Heart left ventricle (tissue), 16 donors: ENCODE data around the gene RPS6KA6. TPM values are rescaled to one million over a fixed set of nuclear protein-coding genes. Genes with fewer than 3 reads are reported as not detected.

Experiments
- ATAC-seq, 4 donors: fragments of 200-7000 bp; cut with Tn5 transposase; one replicate each; pipeline ENCODE4 v1.9.1; 2020 to 2022; ENCODE audit warnings: moderate library complexity in 4 of 4, mild to moderate bottlenecking in 3 of 4, moderate number of reproducible peaks in 1 of 4
- DNase-seq, 5 donors: peaks; one replicate each; pipeline ENCODE4 v3.0.0-alpha.2; 2020
- H3K27ac ChIP-seq, 12 donors: fragments of 200-600 bp; sonication (generic) in 4 of 12; one replicate each; pipeline versions ENCODE4 v1.5.0 to v1.8.0; 2016 to 2022; ENCODE audit warnings: mild to moderate bottlenecking in 2 of 12
- H3K27me3 ChIP-seq, 9 donors: fragments of 200-600 bp; sonication (generic) in 2 of 9; one replicate each; pipeline versions ENCODE4 v1.5.1 to v1.8.0; 2016 to 2022; ENCODE audit warnings: mild to moderate bottlenecking in 3 of 9
- H3K36me3 ChIP-seq, 9 donors: fragments of 200-600 bp; sonication (generic) in 2 of 9; one replicate each; pipeline versions ENCODE4 v1.5.0 to v1.8.0; 2018 to 2022; ENCODE audit warnings: mild to moderate bottlenecking in 2 of 9
- H3K4me1 ChIP-seq, 12 donors: fragments of 200-600 bp; sonication (generic) in 4 of 12; one replicate each; pipeline versions ENCODE4 v1.5.0 to v1.8.0; 2016 to 2022; ENCODE audit warnings: mild to moderate bottlenecking in 3 of 12
- H3K4me3 ChIP-seq, 12 donors: fragments of 200-600 bp; sonication (generic) in 4 of 12; one replicate each; pipeline versions ENCODE4 v1.5.0 to v1.8.0; 2017 to 2022; ENCODE audit warnings: mild to moderate bottlenecking in 9 of 12, moderate library complexity in 4 of 12
- H3K9me3 ChIP-seq, 12 donors: fragments of 200-600 bp; sonication (generic) in 4 of 12; one replicate each; pipeline versions ENCODE4 v1.5.0 to v1.8.0; 2016 to 2022; ENCODE audit warnings: mild to moderate bottlenecking in 1 of 12
- POLR2A ChIP-seq, 2 donors: fragments of 450-650 bp; IDR thresholded peaks; one replicate each; pipeline ENCODE4 v1.6.1; 2017; ENCODE audit warnings: antibody characterized with exemption in 2 of 2, mild to moderate bottlenecking in 2 of 2, moderate library complexity in 2 of 2
- WGBS, 4 donors: extraction: QIAGEN DNeasy Blood & Tissue Kit in 2 of 4; methylation state at CpG; one replicate each; pipeline versions ENCODE4 v1.1.5 to v1.1.7; 2013 to 2018; 5-methylcytosine and 5-hydroxymethylcytosine counted together
- intact Hi-C, 10 donors: fragments of 100-400 bp; cut with DNase I; formaldehyde crosslinking; loops; one replicate each; pipeline versions ENCODE4 v1.11.1 to v1.14.2; 2022
- polyA plus RNA-seq, 2 donors: library from polyadenylated mRNA; stranded (reverse); fragments of 200-250 nt; gene quantifications; one replicate each; pipeline ENCODE4 v1.2.3, GENCODE V29; 2013
- total RNA-seq, 9 donors: library from RNA; depleted of rRNA in 2 of 9; stranded (reverse); fragments of >200 nt in 2 of 9; fragmentation: NEBNext Ultra II Directional in 3 of 9; extraction: Animal tissue kit (Norgen Biotek cat#: 25700) in 3 of 9; gene quantifications; one replicate each; pipeline versions ENCODE4 v1.1.0 to v1.2.4, GENCODE V29; 2016 to 2023
- TF ChIP-seq, protein P1 (sequence below), 12 donors: fragments of 200-600 bp; sonication (generic) in 4 of 12; IDR thresholded peaks; one replicate each; pipeline versions ENCODE4 v1.5.0 to v1.8.0; 2018 to 2022; ENCODE audit warnings: antibody characterized with exemption in 12 of 12, mild to moderate bottlenecking in 5 of 12
- donor health status: ischemic (EF 13 %, LVEDD 7.1; RV severe dilation, severe dysfunction).
- donor health status: healthy with polysubstance abuse.
- donor health status: DM: no; HTN: yes; CAD: no.
- donor health status: DM: no; HTN: no; CAD: no.
- donor health status: ischemic (EF 25% LVEDD 6.9; RV normal size, moderate dysfunction).
- donor health status: ischemic (EF 25% LVEDD 5.7; RV mildly dilated, moderate dysfunction).
- donor health status: healthy.
- donor health status: DM: yes; HTN: yes; CAD: no.
- donor health status: ischemic (EF 35%, LVEDD 5.7; RV mildly dilated, moderate dysfunction).
- donor health status: nonischemic (EF 11% LVEDD 7.7; RV severe dilation, severe dysfunction).
- donor health status: DM: yes; HTN: yes; CAD: no.
- donor health status: PGD.
- donor health status: ischemic (EF 29% LVEDD 5.4; RV normal size, mild dysfunction).
- donor health status: nonischemic (EF 23%, LVEDD 6.1; RV moderate dilation, normal function).

RPS6KA6 gene
- total and polyA plus RNA-seq, 11 donors: 0.04 to 0.75 (median 0.48) TPM

DNA sequence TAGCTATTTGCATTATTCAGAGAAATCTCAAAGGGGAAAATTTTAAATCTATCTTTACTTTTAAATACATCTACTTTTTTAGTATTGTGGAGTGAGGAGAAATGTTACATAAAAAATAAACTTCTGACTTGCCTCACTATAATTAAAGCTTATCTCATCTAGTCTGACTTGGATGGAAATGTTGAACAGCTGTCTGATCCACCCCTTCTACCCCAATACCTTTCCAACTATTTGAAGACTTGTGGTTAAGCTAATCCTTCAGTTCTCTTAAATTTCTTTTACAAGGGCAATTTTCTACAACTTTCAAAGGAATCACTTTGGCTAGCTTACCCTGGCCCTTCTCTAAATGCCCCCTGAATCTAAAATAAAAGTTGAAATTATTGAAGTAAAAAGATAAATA, 17.3 kb upstream of the RPS6KA6 start:
- peaks cover 0 to under 1% (median 0%) of the 10 kb centered on the region in 12 donors for H3K9me3 ChIP-seq
- H3K4me3 ChIP-seq: no peak overlapping the region
- intact Hi-C loops: no loop called here
- ATAC-seq (no peak), DNase-seq (no peak)
- no peaks in the 10 kb centered on the region for H3K36me3 ChIP-seq
- no peak overlapping the region for H3K27ac ChIP-seq
- peaks cover 0 to 3% (median 0%) of the 10 kb centered on the region in 9 donors for H3K27me3 ChIP-seq
- no peak for TF ChIP-seq POLR2A (IDR thresholded peaks at IDR 0.05)
- TF ChIP-seq, protein P1, sequence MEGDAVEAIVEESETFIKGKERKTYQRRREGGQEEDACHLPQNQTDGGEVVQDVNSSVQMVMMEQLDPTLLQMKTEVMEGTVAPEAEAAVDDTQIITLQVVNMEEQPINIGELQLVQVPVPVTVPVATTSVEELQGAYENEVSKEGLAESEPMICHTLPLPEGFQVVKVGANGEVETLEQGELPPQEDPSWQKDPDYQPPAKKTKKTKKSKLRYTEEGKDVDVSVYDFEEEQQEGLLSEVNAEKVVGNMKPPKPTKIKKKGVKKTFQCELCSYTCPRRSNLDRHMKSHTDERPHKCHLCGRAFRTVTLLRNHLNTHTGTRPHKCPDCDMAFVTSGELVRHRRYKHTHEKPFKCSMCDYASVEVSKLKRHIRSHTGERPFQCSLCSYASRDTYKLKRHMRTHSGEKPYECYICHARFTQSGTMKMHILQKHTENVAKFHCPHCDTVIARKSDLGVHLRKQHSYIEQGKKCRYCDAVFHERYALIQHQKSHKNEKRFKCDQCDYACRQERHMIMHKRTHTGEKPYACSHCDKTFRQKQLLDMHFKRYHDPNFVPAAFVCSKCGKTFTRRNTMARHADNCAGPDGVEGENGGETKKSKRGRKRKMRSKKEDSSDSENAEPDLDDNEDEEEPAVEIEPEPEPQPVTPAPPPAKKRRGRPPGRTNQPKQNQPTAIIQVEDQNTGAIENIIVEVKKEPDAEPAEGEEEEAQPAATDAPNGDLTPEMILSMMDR (IDR thresholded peaks at IDR 0.05): no peak
- H3K4me1 ChIP-seq: no peaks in the 10 kb centered on the region

DNA sequence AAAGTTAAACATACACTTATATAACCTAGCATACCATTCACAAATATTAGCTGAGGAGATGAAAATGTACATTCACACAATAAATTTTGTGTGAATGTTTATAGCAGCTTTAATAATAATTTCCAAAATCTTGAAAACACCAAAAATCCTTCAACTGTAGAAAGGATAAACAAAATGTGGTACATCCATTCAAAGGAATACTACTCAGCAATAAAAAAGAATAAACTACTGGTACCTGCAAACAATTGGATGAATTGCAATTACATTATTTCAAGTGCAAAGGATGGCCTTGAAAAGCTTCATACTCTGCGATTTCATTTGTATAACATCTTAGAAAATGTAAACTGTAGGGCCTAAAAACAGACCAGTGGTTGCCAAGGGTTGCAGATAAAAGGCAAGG, 11.7 kb upstream of the RPS6KA6 start:
- TF ChIP-seq, protein P1 (IDR thresholded peaks at IDR 0.05): no peak
- TF ChIP-seq POLR2A (IDR thresholded peaks at IDR 0.05): no peak
- Histone ChIP-seq H3K27me3 (peaks cover 0 to 3% (median 0%) of the 10 kb centered on the region in 9 donors), H3K4me1 (no peaks in the 10 kb centered on the region), H3K36me3 (no peaks in the 10 kb centered on the region), H3K27ac (no peak overlapping the region), H3K9me3 (peaks cover 0 to 11% (median 0%) of the 10 kb centered on the region in 12 donors), H3K4me3 (no peak overlapping the region)
- 62 to 95% (median 79%) methylated on average over 1 of the region's 1 CpG for WGBS, 4 donors
- ATAC-seq (no peak), DNase-seq (no peak)
- intact Hi-C loops: no loop called here

DNA sequence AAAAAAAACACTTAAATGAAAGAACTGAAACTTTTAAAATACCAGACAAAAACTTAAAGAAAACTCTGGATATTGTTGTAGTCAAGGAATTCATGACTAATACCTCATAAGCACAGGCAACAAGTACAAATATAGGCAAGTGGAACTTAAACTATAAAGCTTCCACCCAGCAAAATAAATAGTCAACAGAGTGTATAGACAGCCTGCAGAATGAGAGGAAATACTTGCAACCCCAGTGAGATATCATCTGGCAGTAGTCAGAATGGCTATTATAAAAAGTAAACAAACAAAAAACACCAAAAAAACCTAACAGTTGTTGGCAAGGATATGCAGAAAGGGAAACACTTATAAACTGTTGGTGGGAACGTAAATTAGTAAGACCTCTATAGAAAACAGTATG, 9.6 kb upstream of the RPS6KA6 start:
- Histone ChIP-seq H3K27ac (no peak overlapping the region), H3K27me3 (no peaks in the 10 kb centered on the region), H3K4me1 (no peaks in the 10 kb centered on the region), H3K4me3 (no peak overlapping the region), H3K9me3 (peaks cover 0 to 11% (median 0%) of the 10 kb centered on the region in 12 donors), H3K36me3 (no peaks in the 10 kb centered on the region)
- intact Hi-C loops: no loop called here
- 40 to 67% (median 54%) methylated on average over 1 of the region's 1 CpG for WGBS, 4 donors
- no peak for ATAC-seq
- no peak for DNase-seq
- no peak for TF ChIP-seq POLR2A (IDR thresholded peaks at IDR 0.05)
- TF ChIP-seq, protein P1 (IDR thresholded peaks at IDR 0.05): no peak

DNA sequence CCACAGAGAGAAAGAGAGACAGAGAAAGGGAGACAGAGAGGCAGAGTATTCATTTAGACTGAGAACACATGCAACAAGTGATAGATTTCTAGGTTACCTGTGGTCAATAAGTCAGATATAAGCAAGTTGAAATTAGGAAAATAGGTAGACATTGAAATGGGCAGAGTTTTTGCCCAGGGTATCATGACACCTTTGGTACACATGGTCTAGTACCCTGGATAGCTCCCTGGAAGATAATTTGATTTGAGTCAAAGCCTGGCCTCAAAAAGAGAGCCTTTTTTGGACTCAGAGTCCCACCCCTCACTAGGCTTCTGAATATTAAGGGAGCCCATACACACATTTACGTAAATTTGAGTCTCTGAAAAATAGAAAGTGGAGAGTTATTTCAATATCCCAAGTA, 4.0 kb upstream of the RPS6KA6 start:
- Histone ChIP-seq H3K27me3 (peaks cover 0 to 14% (median 0%) of the 10 kb centered on the region in 9 donors), H3K9me3 (no peaks in the 10 kb centered on the region), H3K4me3 (no peak overlapping the region), H3K27ac (no peak overlapping the region), H3K4me1 (peaks cover 0 to 14% (median 0%) of the 10 kb centered on the region in 12 donors), H3K36me3 (no peaks in the 10 kb centered on the region)
- WGBS, 4 donors: 62 to 85% (median 73%) methylated on average over 1 of the region's 1 CpG
- intact Hi-C loops: no loop called here
- DNase-seq (no peak), ATAC-seq (no peak)
- TF ChIP-seq POLR2A (IDR thresholded peaks at IDR 0.05): no peak
- TF ChIP-seq, protein P1 (IDR thresholded peaks at IDR 0.05): no peak
